Neuronal stem cell (in vitro differentiated cells): ENCODE data around the gene UGCG.

Experiments
- DNase-seq: peaks from one replicate; pipeline ENCODE4 v3.0.0-alpha.2; 2013; ENCODE audit warnings: low spot score
- H2AFZ ChIP-seq: one replicate; pipeline ENCODE4 v1.6.1; 2013; ENCODE audit warnings: mild to moderate bottlenecking, low read length, inconsistent platforms
- H2AK5ac ChIP-seq: 2 replicates; pipeline ENCODE4 v1.6.1; 2013; ENCODE audit warnings: low read depth, mild to moderate bottlenecking, inconsistent platforms, low read length, moderate library complexity, mixed read lengths
- H2BK120ac ChIP-seq: 2 replicates; pipeline ENCODE4 v1.6.1; 2013; ENCODE audit warnings: low read depth, mild to moderate bottlenecking, inconsistent platforms, low read length, moderate library complexity, mixed read lengths
- H2BK12ac ChIP-seq: one replicate; pipeline ENCODE4 v1.6.1; 2013; ENCODE audit warnings: low read length, inconsistent platforms
- H2BK15ac ChIP-seq: 2 replicates; pipeline ENCODE4 v1.6.1; 2013; ENCODE audit warnings: mild to moderate bottlenecking, low read length, inconsistent platforms, mixed read lengths
- H2BK5ac ChIP-seq: one replicate; pipeline ENCODE4 v1.6.1; 2013; ENCODE audit warnings: inconsistent platforms, mild to moderate bottlenecking, low read length, moderate library complexity
- H3K14ac ChIP-seq: one replicate; pipeline ENCODE4 v1.6.1; 2013; ENCODE audit warnings: low read length, inconsistent platforms
- H3K18ac ChIP-seq: 2 replicates; pipeline ENCODE4 v1.6.1; 2013; ENCODE audit warnings: low read length, inconsistent platforms
- H3K23ac ChIP-seq: 2 replicates; pipeline ENCODE4 v1.6.1; 2013; ENCODE audit warnings: low read depth, mild to moderate bottlenecking, mixed read lengths, low read length, inconsistent platforms; ENCODE audit not compliant: poor library complexity
- H3K27ac ChIP-seq: replicated peaks from 3 replicates; pipeline ENCODE4 v1.5.1; 2013; ENCODE audit warnings: low read length, inconsistent platforms
- H3K27me3 ChIP-seq, 3 experiments: 2 replicates each; pipeline ENCODE4 v1.6.1; 2013; ENCODE audit warnings: low read length in 3 of 3, mild to moderate bottlenecking in 2 of 3, inconsistent platforms in 1 of 3, low read depth in 1 of 3, mixed read lengths in 1 of 3, moderate library complexity in 1 of 3; ENCODE audit not compliant: control insufficient read depth in 3 of 3, insufficient read depth in 3 of 3
- H3K36me3 ChIP-seq, 2 donors: replicated peaks in 1 of 2; 2 replicates each; pipeline ENCODE4 v1.6.1; 2013; ENCODE audit warnings: low read length in 2 of 2; ENCODE audit not compliant: control insufficient read depth in 2 of 2, insufficient read depth in 2 of 2
- H3K4ac ChIP-seq: 2 replicates; pipeline ENCODE4 v1.6.1; 2013; ENCODE audit warnings: inconsistent platforms, mild to moderate bottlenecking, low read length, moderate library complexity
- H3K4me1 ChIP-seq, 2 donors: 1 replicate in 1 of 2; 2 replicates in 1 of 2; pipeline ENCODE4 v1.6.1; 2013; ENCODE audit warnings: low read length in 2 of 2, low read depth in 1 of 2; ENCODE audit not compliant: control insufficient read depth in 2 of 2, insufficient read depth in 1 of 2
- H3K4me2 ChIP-seq: one replicate; pipeline ENCODE4 v1.6.1; 2013; ENCODE audit warnings: mild to moderate bottlenecking, low read length, inconsistent platforms; ENCODE audit not compliant: insufficient read depth, poor library complexity, severe bottlenecking
- H3K4me3 ChIP-seq, 2 donors: 2 replicates each; pipeline ENCODE4 v1.5.1; 2013; ENCODE audit warnings: low read length in 2 of 2, mild to moderate bottlenecking in 2 of 2, inconsistent platforms in 1 of 2, moderate library complexity in 1 of 2
- H3K79me1 ChIP-seq: one replicate; pipeline ENCODE4 v1.6.1; 2013; ENCODE audit warnings: low read depth, mild to moderate bottlenecking, inconsistent platforms, low read length, moderate library complexity
- H3K9ac ChIP-seq: one replicate; pipeline ENCODE4 v1.6.1; 2013; ENCODE audit warnings: mild to moderate bottlenecking, low read depth, low read length, inconsistent platforms; ENCODE audit not compliant: poor library complexity
- H3K9me3 ChIP-seq, 2 donors: replicated peaks in 1 of 2; 2 replicates each; pipeline versions ENCODE3 to v1.6.1; 2013; ENCODE audit warnings: low read length in 2 of 2, mild to moderate bottlenecking in 2 of 2, inconsistent platforms in 1 of 2, low read depth in 1 of 2, mixed read lengths in 1 of 2, moderate library complexity in 1 of 2; ENCODE audit not compliant: control insufficient read depth in 2 of 2, insufficient read depth in 1 of 2
- H4K8ac ChIP-seq: one replicate; pipeline ENCODE4 v1.6.1; 2013; ENCODE audit warnings: low read depth, mild to moderate bottlenecking, inconsistent platforms, low read length, moderate library complexity
- H4K91ac ChIP-seq: one replicate; pipeline ENCODE4 v1.6.1; 2013; ENCODE audit warnings: low read length, low read depth, mild to moderate bottlenecking, inconsistent platforms; ENCODE audit not compliant: poor library complexity
- WGBS, 2 donors: extraction: QIAGEN DNeasy Blood & Tissue Kit; methylation state at CpG; one replicate each; pipeline ENCODE4 v1.1.7; 2013; ENCODE audit warnings: missing lambda C conversion rate in 2 of 2, mixed read lengths in 1 of 2; ENCODE audit not compliant: insufficient read length in 2 of 2, insufficient replicate concordance in 1 of 2; ENCODE audit errors: extremely low coverage in 2 of 2; 5-methylcytosine and 5-hydroxymethylcytosine counted together

Gene UGCG

DNA sequence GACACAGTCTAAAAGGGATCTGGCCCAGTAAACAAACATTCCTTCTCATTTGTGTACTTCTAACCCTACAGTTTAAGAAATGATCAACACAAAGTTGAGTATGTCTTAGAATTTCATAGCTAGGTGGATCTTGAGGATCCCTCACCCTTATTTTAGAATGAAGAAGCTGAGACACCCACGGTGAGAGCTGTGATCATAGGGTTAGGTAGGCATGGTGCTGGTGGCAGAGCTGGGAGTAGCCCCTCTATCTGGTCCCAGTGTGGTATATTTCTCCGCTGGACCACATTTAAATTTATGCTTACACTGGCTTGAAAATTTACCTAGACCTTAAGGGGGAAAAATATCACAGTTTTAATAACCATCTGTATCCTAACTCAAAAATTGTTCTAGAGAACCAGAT, 39.8 kb downstream of the UGCG start:
- Histone ChIP-seq H3K4me2 (no peak overlapping the region), H3K36me3 (peaks cover 8 to 46% of the 10 kb centered on the region in 2 donors), H3K23ac (no peak overlapping the region), H2BK15ac (no peak overlapping the region), H3K79me1 (no peaks in the 10 kb centered on the region), H2AFZ (no peak overlapping the region), H3K27ac (no peak overlapping the region), H3K27me3 (no peaks in the 10 kb centered on the region), H2BK12ac (no peak overlapping the region), H4K8ac (no peak overlapping the region), H3K4me1 (no peaks in the 10 kb centered on the region), H3K4ac (no peak overlapping the region), H4K91ac (no peak overlapping the region), H2BK5ac (no peak overlapping the region), H3K9ac (no peak overlapping the region), H3K4me3 (no peak overlapping the region), H2BK120ac (no peak overlapping the region), H3K14ac (no peak overlapping the region), H2AK5ac (no peak overlapping the region), H3K9me3 (no peaks in the 10 kb centered on the region), H3K18ac (no peak overlapping the region)
- DNase-seq: no peak
- no CpG with 5 or more reads among the region's 2 CpGs for WGBS, 2 donors

DNA sequence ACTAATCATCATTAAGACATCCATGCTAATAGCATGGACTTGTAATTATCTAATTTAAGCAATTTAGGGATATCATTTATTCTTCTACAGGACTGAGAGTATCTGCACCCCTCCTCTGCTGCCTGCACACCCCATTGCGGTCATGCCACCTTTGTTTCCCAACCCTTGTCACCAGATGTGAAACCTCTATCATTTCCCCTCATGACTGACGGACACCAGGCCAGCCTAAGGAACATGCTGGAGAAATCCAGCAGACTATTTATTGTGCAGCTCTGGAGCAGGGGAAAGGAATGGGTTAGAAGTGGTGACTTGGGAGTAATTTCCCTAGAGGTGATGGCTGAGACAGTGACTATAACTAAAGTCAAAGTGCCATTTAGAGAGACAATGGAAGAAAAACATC, 40.7 kb downstream of the UGCG start:
- Histone ChIP-seq H3K14ac (no peak overlapping the region), H3K4me1 (no peaks in the 10 kb centered on the region), H2AFZ (no peak overlapping the region), H3K4me3 (no peak overlapping the region), H3K9me3 (no peaks in the 10 kb centered on the region), H3K18ac (no peak overlapping the region), H3K9ac (no peak overlapping the region), H3K36me3 (peaks cover 5 to 37% of the 10 kb centered on the region in 2 donors), H4K8ac (no peak overlapping the region), H2AK5ac (no peak overlapping the region), H3K4me2 (no peak overlapping the region), H3K27me3 (no peaks in the 10 kb centered on the region), H2BK5ac (no peak overlapping the region), H2BK15ac (no peak overlapping the region), H2BK12ac (no peak overlapping the region), H2BK120ac (no peak overlapping the region), H3K79me1 (no peaks in the 10 kb centered on the region), H4K91ac (no peak overlapping the region), H3K27ac (no peak overlapping the region), H3K4ac (no peak overlapping the region), H3K23ac (no peak overlapping the region)
- DNase-seq: no peak
- WGBS, 2 donors: no CpG with 5 or more reads among the region's 2 CpGs

DNA sequence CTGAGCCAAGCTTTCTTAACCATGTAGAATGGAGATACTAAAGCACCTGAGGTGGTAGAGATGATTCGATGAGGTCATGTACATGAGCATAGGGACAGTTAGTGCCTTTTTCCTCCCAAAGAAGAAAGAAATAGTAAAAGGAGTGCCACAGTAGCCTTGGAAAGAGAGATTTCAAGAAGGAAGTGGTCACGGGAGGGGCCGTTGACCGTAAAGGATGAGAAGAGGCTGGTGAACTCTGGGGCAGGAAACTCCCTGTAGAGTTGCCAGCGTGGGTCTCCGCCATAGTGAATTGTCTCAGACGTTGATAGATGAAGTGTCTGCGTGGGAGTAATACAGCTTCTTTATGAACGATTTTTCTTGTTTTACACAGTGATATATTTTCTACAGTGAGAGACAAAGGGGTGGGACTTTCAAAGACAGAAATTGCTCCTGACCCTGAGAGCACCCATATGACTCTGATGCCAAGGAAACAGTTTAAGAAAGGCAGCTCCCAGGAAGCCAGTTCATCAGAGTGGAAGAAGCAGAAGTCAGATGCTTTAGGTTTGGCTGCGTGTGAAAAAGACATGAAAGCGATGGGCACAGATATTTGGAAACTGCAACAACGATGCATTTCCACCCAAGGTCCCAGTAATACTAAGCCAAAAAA, 41.3 kb downstream of the UGCG start:
- H3K79me1 ChIP-seq: no peaks in the 10 kb centered on the region
- no peak overlapping the region for H3K4ac ChIP-seq
- no peaks in the 10 kb centered on the region for H3K9me3 ChIP-seq
- no peak overlapping the region for H2BK5ac ChIP-seq
- WGBS, 2 donors: no CpG with 5 or more reads among the region's 12 CpGs
- H2BK15ac ChIP-seq: no peak overlapping the region
- H3K27me3 ChIP-seq: no peaks in the 10 kb centered on the region
- no peak overlapping the region for H4K91ac ChIP-seq
- H3K36me3 ChIP-seq: peaks cover 3 to 31% of the 10 kb centered on the region in 2 donors
- no peak overlapping the region for H4K8ac ChIP-seq
- H3K9ac ChIP-seq: no peak overlapping the region
- no peaks in the 10 kb centered on the region for H3K4me1 ChIP-seq
- no peak overlapping the region for H2BK12ac ChIP-seq
- no peak for DNase-seq
- no peak overlapping the region for H3K4me3 ChIP-seq
- no peak overlapping the region for H3K4me2 ChIP-seq
- H3K18ac ChIP-seq: no peak overlapping the region
- H2AK5ac ChIP-seq: no peak overlapping the region
- H3K27ac ChIP-seq: no peak overlapping the region
- H3K23ac ChIP-seq: no peak overlapping the region
- no peak overlapping the region for H2AFZ ChIP-seq
- no peak overlapping the region for H3K14ac ChIP-seq
- H2BK120ac ChIP-seq: no peak overlapping the region

DNA sequence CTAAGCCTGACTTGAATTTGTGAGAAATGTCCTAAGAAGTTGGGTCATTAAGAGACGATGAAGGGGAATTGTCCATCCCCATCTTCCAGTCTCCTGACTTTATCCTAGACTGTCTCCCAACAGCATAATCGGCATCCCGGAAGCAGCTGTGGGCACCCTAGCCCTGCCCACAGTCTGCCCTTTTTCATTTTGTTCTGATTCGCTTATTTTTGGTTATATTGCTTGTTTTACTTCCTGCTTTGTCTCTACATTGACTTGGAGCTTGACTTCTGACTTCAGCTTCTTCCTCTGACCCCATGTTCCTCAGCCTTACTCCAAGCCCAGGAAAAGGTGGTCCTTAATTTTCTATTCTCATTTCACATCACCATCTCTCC, 41.8 kb downstream of the UGCG start:
- DNase-seq: no peak
- H2AFZ ChIP-seq: no peak overlapping the region
- H2BK15ac ChIP-seq: no peak overlapping the region
- H3K18ac ChIP-seq: no peak overlapping the region
- no peaks in the 10 kb centered on the region for H3K27me3 ChIP-seq
- no peak overlapping the region for H3K9ac ChIP-seq
- H2AK5ac ChIP-seq: no peak overlapping the region
- H3K27ac ChIP-seq: no peak overlapping the region
- no peak overlapping the region for H3K14ac ChIP-seq
- H3K79me1 ChIP-seq: no peaks in the 10 kb centered on the region
- no CpG with 5 or more reads among the region's 4 CpGs for WGBS, 2 donors
- no peaks in the 10 kb centered on the region for H3K4me1 ChIP-seq
- H3K4me3 ChIP-seq: no peak overlapping the region
- H3K4me2 ChIP-seq: no peak overlapping the region
- H3K9me3 ChIP-seq: no peaks in the 10 kb centered on the region
- H4K91ac ChIP-seq: no peak overlapping the region
- H2BK5ac ChIP-seq: no peak overlapping the region
- no peak overlapping the region for H3K4ac ChIP-seq
- H3K23ac ChIP-seq: no peak overlapping the region
- H4K8ac ChIP-seq: no peak overlapping the region
- no peak overlapping the region for H2BK120ac ChIP-seq
- peaks cover 3 to 26% of the 10 kb centered on the region in 2 donors for H3K36me3 ChIP-seq
- no peak overlapping the region for H2BK12ac ChIP-seq
